LNCAP (cell line): ENCODE data around the gene MAST2.

Experiments used
- CTCF ChIP-seq: fragments of 450-650 bp; IDR thresholded peaks from 2 replicates; pipeline ENCODE4 v1.5.1; 2017; ENCODE audit warnings: mild to moderate bottlenecking

MAST2 gene

GRCh38 chr1:45775794-45776193 lies 27.6 kb upstream of the MAST2 start:
- TF ChIP-seq CTCF: no peak

GRCh38 chr1:45785583-45785982 lies 17.8 kb upstream of the MAST2 start:
- TF ChIP-seq CTCF: no peak

GRCh38 chr1:45787905-45788304 lies 15.5 kb upstream of the MAST2 start:
- TF ChIP-seq CTCF: no peak

GRCh38 chr1:45789601-45790000 lies 13.8 kb upstream of the MAST2 start:
- no peak for TF ChIP-seq CTCF

GRCh38 chr1:45792744-45793143 lies 10.7 kb upstream of the MAST2 start:
- no peak for TF ChIP-seq CTCF

GRCh38 chr1:45793942-45794604 lies 9.3 kb upstream of the MAST2 start:
- no peak for TF ChIP-seq CTCF

GRCh38 chr1:45796381-45796780 lies 7.0 kb upstream of the MAST2 start:
- TF ChIP-seq CTCF: no peak

- TF ChIP-seq CTCF: no peak
Observed at GRCh38 chr1:45796946-45797345, 6.5 kb upstream of the MAST2 start.
